Left lung (tissue), 10 donors: ENCODE data around the gene MCM7. TPM values are rescaled to one million over a fixed set of nuclear protein-coding genes. Genes with fewer than 3 reads are reported as not detected.

ENCODE experiments used
- ATAC-seq: fragments of 200-7000 bp; cut with Tn5 transposase; one replicate; pipeline ENCODE4 v1.9.1; 2020; ENCODE audit warnings: moderate library complexity
- DNase-seq, 4 donors: peaks; one replicate each; pipeline ENCODE4 v3.0.0-alpha.2; 2013 to 2020
- H3K27ac ChIP-seq, 2 donors: fragments of 200-600 bp; sonication (generic) in 1 of 2; one replicate each; pipeline versions ENCODE4 v1.5.0 to v1.8.0; 2020 to 2021
- H3K27me3 ChIP-seq, 2 donors: fragments of 200-600 bp; sonication (generic) in 1 of 2; one replicate each; pipeline versions ENCODE4 v1.5.0 to v1.8.0; 2020 to 2021
- H3K36me3 ChIP-seq, 2 donors: fragments of 200-600 bp; sonication (generic) in 1 of 2; one replicate each; pipeline versions ENCODE4 v1.5.0 to v1.8.0; 2020 to 2021
- H3K4me1 ChIP-seq, 2 donors: fragments of 200-600 bp; one replicate each; pipeline ENCODE4 v1.8.0; 2021
- H3K4me3 ChIP-seq, 2 donors: fragments of 200-600 bp; sonication (generic) in 1 of 2; one replicate each; pipeline versions ENCODE4 v1.5.0 to v1.8.0; 2020 to 2021; ENCODE audit warnings: mild to moderate bottlenecking in 1 of 2
- H3K9me3 ChIP-seq, 2 donors: fragments of 200-600 bp; sonication (generic) in 1 of 2; one replicate each; pipeline versions ENCODE4 v1.5.0 to v1.8.0; 2020 to 2021
- CTCF ChIP-seq, 2 donors: fragments of 200-600 bp; sonication (generic) in 1 of 2; IDR thresholded peaks; one replicate each; pipeline versions ENCODE4 v1.5.0 to v1.8.0; 2021; ENCODE audit warnings: antibody characterized with exemption in 2 of 2
- intact Hi-C, 2 donors: fragments of 100-400 bp; cut with DNase I; formaldehyde crosslinking; loops; one replicate each; pipeline versions ENCODE4 v1.11.2 to v1.14.2; 2022
- polyA plus RNA-seq, 6 donors: library from polyadenylated mRNA; unstranded; fragments of 120-200 nt; gene quantifications; one replicate each; pipeline ENCODE4 v1.2.1, GENCODE V29; 2013; ENCODE audit not compliant: insufficient read length in 6 of 6
- total RNA-seq, 2 donors: library from RNA; stranded (reverse); fragmentation: NEBNext Ultra II Directional; extraction: Animal tissue kit (Norgen Biotek cat#: 25700); gene quantifications; one replicate each; pipeline ENCODE4 v1.2.1, GENCODE V29; 2021
- donor health status: DM: no; HTN: yes; CAD: no.
- donor health status: DM: no; HTN: no; CAD: no.

The MCM7 gene
- total and polyA plus RNA-seq, 8 donors: 53.7 to 152 (median 137) TPM

GRCh38 chr7:100122568-100122967, 21.4 kb upstream of the MCM7 start:
- no peak overlapping the region for H3K27ac ChIP-seq
- ATAC-seq: no peak
- peaks cover 14 to 43% of the 10 kb centered on the region in 2 donors for H3K4me1 ChIP-seq

GRCh38 chr7:100122067-100122466, 20.9 kb upstream of the MCM7 start:
- DNase-seq: peak in 1 of 4 donors; percentile 33
- no peaks in the 10 kb centered on the region for H3K36me3 ChIP-seq
- intact Hi-C loops: no loop called here
- TF ChIP-seq CTCF (IDR thresholded peaks at IDR 0.05): no peak
- no peak for ATAC-seq
- H3K9me3 ChIP-seq: no peaks in the 10 kb centered on the region
- H3K4me3 ChIP-seq: no peak overlapping the region
- peaks cover 14 to 43% of the 10 kb centered on the region in 2 donors for H3K4me1 ChIP-seq
- no peaks in the 10 kb centered on the region for H3K27me3 ChIP-seq
- H3K27ac ChIP-seq: no peak overlapping the region

More at GRCh38 chr7:100122568-100122967, 21.4 kb upstream of the MCM7 start:
- no peaks in the 10 kb centered on the region for H3K9me3 ChIP-seq
- intact Hi-C loops: no loop called here
- no peaks in the 10 kb centered on the region for H3K27me3 ChIP-seq
- H3K36me3 ChIP-seq: no peaks in the 10 kb centered on the region
- DNase-seq: no peak
- H3K4me3 ChIP-seq: no peak overlapping the region
- TF ChIP-seq CTCF (IDR thresholded peaks at IDR 0.05): no peak

- intact Hi-C loops: no loop called here
- H3K27me3 ChIP-seq: no peaks in the 10 kb centered on the region
- TF ChIP-seq CTCF (IDR thresholded peaks at IDR 0.05): no peak
These were observed 19.5 kb upstream of the MCM7 start for GRCh38 chr7:100120733-100121036.

DNA sequence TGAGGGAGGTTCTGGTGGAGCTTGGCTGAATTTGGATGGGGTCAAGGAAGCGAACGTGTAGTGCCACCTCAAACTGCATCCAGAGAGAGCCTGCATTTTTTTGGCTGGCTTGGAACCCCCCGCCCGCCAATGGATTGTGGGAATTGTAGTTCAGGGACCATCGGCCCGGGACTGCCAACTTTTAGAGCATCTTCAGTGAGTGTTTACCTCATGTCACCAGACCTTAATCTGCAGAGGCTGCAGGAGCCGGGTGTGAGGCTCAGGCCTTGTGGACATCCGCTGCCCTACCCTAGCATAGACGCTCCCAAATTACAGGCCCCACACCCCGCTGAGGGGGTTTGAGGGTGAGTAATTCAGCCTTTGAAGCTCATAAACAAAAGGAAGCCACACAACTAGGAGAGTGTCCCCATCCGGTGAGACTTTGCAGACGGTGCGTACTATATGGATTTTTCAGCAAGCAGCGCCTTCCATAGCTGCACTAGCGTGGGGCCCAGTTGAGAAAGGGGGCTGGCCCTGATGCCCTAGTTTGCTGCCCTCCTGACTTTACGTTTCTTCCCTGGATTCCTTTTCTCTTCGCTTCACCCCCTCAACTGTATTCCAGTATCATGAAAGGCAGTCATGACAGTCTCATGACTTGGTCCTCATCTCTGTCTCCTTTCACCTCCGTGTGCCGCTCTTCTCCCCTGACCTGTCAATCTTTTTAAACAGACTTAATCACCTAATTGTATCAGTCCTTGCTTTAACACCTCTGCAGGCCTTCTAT, 19.0 kb upstream of the MCM7 start:
- H3K36me3 ChIP-seq: no peaks in the 10 kb centered on the region
- H3K27me3 ChIP-seq: no peaks in the 10 kb centered on the region
- DNase-seq (peak in 2 of 4 donors; percentile 52 to 65), ATAC-seq (peak; percentile 70)
- peak overlapping the region; percentile 83 to 89 for H3K4me3 ChIP-seq
- H3K9me3 ChIP-seq: no peaks in the 10 kb centered on the region
- H3K27ac ChIP-seq: peak overlapping the region; percentile 84 to 88
- no peak for TF ChIP-seq CTCF (IDR thresholded peaks at IDR 0.05)
- H3K4me1 ChIP-seq: peaks cover 14 to 29% of the 10 kb centered on the region in 2 donors
- intact Hi-C loops: no loop called here

More at GRCh38 chr7:100120733-100121036, 19.5 kb upstream of the MCM7 start:
- H3K36me3 ChIP-seq: no peaks in the 10 kb centered on the region
- no peaks in the 10 kb centered on the region for H3K9me3 ChIP-seq
- DNase-seq (no peak), ATAC-seq (no peak)
- H3K4me3 ChIP-seq: peak overlapping the region in 1 of 2 donors; percentile 89
- H3K4me1 ChIP-seq: peaks cover 14 to 35% of the 10 kb centered on the region in 2 donors
- H3K27ac ChIP-seq: no peak overlapping the region

DNA sequence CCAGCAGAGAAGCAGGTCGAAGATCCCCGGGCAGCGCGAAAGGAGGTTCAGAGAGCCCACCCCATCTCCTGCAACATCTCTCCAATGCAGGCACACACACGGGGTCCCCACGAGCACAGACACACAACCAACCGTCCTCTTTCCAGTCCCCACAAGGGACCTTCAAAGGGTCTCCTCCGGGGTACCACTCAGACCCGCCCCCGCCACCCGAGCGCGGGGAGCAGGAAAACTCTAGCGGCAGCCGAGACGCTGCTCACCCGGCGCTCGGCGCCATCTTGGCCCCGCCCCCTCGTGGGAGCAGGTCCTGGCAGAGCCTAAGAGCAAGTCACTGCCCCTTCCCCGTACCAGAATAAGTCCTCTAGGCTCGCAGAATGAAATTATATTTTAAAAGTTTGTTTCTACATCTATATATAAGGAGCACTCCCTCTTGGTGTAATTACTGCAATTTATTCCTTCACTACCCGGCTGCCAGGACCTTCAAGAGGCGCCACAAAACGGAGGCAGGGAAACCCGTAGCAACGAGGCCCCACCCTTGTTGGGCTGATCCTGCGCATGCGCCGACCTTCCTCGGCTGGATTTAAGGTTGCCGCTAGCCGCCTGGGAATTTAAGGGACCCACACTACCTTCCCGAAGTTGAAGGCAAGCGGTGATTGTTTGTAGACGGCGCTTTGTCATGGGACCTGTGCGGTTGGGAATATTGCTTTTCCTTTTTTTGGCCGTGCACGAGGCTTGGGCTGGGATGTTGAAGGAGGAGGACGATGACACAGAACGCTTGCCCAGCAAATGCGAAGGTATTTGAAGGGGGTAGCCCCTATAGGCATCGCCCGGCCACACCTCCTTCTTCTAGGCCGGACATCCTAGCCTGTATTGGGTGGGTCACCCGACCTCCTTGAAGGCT, 18.1 kb upstream of the MCM7 start, which contains the start of the genes CNPY4 and TAF6:
CNPY4 (plus strand) TSS at position 563 of the 898 bp plus-strand sequence; CDS start at position 674, 111 bp downstream.
TAF6 (minus strand) TSS at position 287 of the 898 bp plus-strand sequence. CDS start 5,149 bp downstream, outside the sequence.
- ATAC-seq (peak; percentile 96), DNase-seq (peak; percentile 95 to 98 (median 97))
- intact Hi-C loops: no loop called here
- Histone ChIP-seq H3K27ac (peak within 1 kb of the TSS; percentile 84 to 88), H3K27me3 (no peaks in the 10 kb centered on the region), H3K4me1 (peaks cover 14 to 21% of the 10 kb centered on the region in 2 donors), H3K36me3 (no peaks in the 10 kb centered on the region), H3K9me3 (no peaks in the 10 kb centered on the region), H3K4me3 (peak within 1 kb of the TSS; percentile 83 to 89)
- TF ChIP-seq CTCF (IDR thresholded peaks at IDR 0.05): peak in 1 of 2 donors; percentile 8
